Stimulated activated CD4-positive, alpha-beta T cell treated with anti-CD3 and anti-CD28 coated beads, Interleukin-4, amount 100 ng/mL, for 4 hours (primary cell): ENCODE data around the gene NBPF19.
"Not testable (repeated sequence)": the region's sequence is repeated elsewhere in the genome, so short reads cannot be mapped to it uniquely, and the experiment has no call there.

Experiments used
- DNase-seq, 2 experiments: peaks; one replicate each; pipeline ENCODE4 v3.0.0-alpha.2; 2020

Gene NBPF19, protein sequence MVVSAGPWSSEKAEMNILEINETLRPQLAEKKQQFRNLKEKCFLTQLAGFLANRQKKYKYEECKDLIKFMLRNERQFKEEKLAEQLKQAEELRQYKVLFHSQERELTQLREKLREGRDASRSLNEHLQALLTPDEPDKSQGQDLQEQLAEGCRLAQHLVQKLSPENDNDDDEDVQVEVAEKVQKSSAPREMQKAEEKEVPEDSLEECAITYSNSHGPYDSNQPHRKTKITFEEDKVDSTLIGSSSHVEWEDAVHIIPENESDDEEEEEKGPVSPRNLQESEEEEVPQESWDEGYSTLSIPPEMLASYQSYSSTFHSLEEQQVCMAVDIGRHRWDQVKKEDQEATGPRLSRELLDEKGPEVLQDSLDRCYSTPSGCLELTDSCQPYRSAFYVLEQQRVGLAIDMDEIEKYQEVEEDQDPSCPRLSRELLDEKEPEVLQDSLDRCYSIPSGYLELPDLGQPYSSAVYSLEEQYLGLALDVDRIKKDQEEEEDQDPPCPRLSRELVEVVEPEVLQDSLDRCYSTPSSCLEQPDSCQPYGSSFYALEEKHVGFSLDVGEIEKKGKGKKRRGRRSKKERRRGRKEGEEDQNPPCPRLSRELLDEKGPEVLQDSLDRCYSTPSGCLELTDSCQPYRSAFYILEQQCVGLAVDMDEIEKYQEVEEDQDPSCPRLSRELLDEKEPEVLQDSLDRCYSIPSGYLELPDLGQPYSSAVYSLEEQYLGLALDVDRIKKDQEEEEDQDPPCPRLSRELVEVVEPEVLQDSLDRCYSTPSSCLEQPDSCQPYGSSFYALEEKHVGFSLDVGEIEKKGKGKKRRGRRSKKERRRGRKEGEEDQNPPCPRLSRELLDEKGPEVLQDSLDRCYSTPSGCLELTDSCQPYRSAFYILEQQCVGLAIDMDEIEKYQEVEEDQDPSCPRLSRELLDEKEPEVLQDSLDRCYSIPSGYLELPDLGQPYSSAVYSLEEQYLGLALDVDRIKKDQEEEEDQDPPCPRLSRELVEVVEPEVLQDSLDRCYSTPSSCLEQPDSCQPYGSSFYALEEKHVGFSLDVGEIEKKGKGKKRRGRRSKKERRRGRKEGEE (N-terminal part only)

GRCh38 chr1:149474745-149475144, at the start of gene NBPF19:
Gene NBPF19 (plus strand): TSS chr1:149475045. CDS start chr1:149475933, 888 bp downstream.
- DNase-seq = not testable (repeated sequence)

GRCh38 chr1:149428317-149428716, 46.5 kb upstream of the NBPF19 start:
- DNase-seq = not testable (repeated sequence)

- DNase-seq = not testable (repeated sequence)
Observed at GRCh38 chr1:149445451-149445850, 29.4 kb upstream of the NBPF19 start.

DNA sequence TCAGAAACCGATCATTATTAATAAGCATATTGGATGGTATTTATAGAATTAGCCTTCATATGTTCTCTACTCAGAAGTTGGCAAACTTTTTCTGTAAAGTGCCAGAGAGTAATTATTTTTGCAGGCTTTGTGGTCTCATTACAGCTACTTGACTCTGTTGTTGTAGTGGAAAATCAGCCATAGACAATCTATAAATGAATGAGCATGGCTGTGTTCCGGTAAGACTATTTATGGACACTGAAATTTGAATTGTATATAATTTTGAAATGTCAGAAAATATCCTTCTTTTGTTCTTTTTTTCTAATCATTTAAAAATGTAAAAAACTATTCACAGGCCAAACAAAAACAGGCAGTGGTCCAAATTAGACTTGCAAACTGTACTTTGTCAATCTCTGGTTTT, 22.6 kb upstream of the NBPF19 start:
- DNase-seq = not testable (repeated sequence)

- DNase-seq = not testable (repeated sequence)
Observed at GRCh38 chr1:149452652-149453051, 22.2 kb upstream of the NBPF19 start.

GRCh38 chr1:149558350-149558825, 83.5 kb downstream of the NBPF19 start:
- DNase-seq = peak; percentile 42 to 63

GRCh38 chr1:149561806-149562205, 87.0 kb downstream of the NBPF19 start:
- DNase-seq = not testable (repeated sequence)

DNA sequence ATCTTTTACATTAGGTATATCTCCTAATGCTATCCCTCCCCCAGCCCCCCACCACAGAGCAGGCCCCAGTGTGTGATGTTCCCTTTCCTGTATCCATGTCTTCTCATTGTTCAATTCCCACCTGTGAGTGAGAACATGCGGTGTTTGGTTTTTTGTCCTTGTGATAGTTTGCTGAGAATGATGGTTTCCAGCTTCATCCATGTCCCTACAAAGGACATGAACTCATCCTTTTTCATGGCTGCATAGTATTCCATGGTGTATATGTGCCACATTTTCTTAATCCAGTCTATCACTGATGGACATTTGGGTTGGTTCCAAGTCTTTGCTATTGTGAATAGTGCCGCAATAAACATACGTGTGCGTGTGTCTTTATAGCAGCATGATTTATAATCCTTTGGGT, 90.6 kb downstream of the NBPF19 start:
- DNase-seq = not testable (repeated sequence)

DNA sequence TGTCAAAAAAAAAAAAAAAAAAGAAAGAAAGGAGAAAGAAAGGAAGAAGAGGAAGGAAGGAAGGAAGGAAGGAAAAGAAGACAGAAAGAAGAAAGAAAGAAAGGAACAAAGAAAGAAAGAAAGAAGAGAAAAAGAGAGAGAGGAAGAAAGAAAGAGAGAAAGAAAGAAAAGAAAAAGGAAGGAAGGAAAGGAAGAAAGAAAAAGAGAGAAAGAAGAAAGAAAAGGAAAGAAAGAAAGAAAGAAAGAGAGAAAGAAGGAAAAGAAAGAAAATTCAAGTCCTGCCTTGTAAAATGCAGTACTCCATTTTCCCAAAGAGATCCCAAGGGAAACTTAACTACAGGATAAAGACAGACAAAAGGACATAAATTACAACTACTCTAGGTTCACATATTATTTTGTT, 97.9 kb downstream of the NBPF19 start:
- DNase-seq = not testable (repeated sequence)

DNA sequence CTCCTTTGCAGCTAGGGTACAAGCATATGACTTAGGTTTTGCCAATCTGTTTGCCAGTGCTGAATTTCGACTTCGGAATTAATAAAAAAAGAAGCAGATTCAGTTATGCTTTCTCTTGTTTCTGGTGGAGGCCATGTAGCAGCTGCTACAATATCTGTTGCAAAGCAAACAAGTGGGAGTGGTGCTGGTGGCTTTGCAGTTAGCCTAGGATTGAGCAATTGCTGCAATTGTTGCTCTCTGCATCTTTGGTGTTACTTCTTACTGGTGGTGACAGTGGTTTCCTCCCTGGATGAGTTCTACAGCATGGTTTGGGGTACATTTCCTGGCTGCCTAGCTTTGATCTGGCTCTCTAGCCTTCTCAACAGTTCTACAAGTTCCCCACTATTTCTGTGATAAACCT, 110.7 kb downstream of the NBPF19 start:
- DNase-seq = peak in 1 of 2 experiments; percentile 16
